GM12878 (cell line): ENCODE data around the gene OSBPL5. TPM values are rescaled to one million over a fixed set of nuclear protein-coding genes. Genes with fewer than 3 reads are reported as not detected.

Experiments
- ATAC-seq: fragments of 200-7000 bp; cut with Tn5 transposase; 3 replicates; pipeline ENCODE4 v1.9.1; 2020; ENCODE audit warnings: mild to moderate bottlenecking, moderate library complexity
- BruUV-seq: library from RNA; stranded (reverse); fragments of 400-500 nt; replicated peaks from 2 replicates; lab custom pipeline; 2021; lab: Mats Ljungman, UMichigan
- CTCF ChIA-PET: fragments of 300-600 bp; sonication (Branson Sonifier 250); formaldehyde crosslinking; extraction: SDS; loops from one replicate; lab custom pipeline; 2021; ENCODE audit warnings: inconsistent platforms; lab: Yijun Ruan, JAX
- POLR2A ChIA-PET: fragments of 350-600 bp; formaldehyde crosslinking; extraction: SDS; loops from one replicate; lab custom pipeline; 2021; ENCODE audit warnings: inconsistent platforms; lab: Charles Lee
- RAD21 ChIA-PET: fragments of 300-600 bp; sonication (Branson Sonifier 250); formaldehyde crosslinking; loops from one replicate; lab custom pipeline; 2023; ENCODE audit warnings: antibody characterized with exemption; ENCODE audit not compliant: unreplicated experiment; lab: Charles Lee
- SMC1A ChIA-PET: fragments of 300-600 bp; sonication (Branson Sonifier 250); formaldehyde crosslinking; loops from one replicate; lab custom pipeline; 2023; ENCODE audit not compliant: unreplicated experiment, uncharacterized antibody; lab: Charles Lee
- DNase-seq: peaks from one replicate; pipeline ENCODE4 v3.0.0-alpha.2; 2011; ENCODE audit warnings: low read depth, low spot score
- FAIRE-seq: peaks from 3 replicates; lab custom pipeline; 2011; peaks lifted over from hg19 to GRCh38; lab: Jason Lieb, UNC
- H2AFZ ChIP-seq: 2 replicates; pipeline ENCODE4 v1.6.0; 2011; ENCODE audit warnings: low read depth, low read length, control low read depth; ENCODE audit not compliant: control insufficient read depth
- H3K27ac ChIP-seq: 2 replicates; pipeline ENCODE4 v1.5.1; 2011; ENCODE audit warnings: control low read depth; ENCODE audit not compliant: control insufficient read depth, insufficient read depth
- H3K27me3 ChIP-seq, 2 experiments: replicated peaks in 1 of 2; 2 replicates each; pipeline versions ENCODE4 v1.6.0 to v1.6.1; 2011; ENCODE audit warnings: low read length in 1 of 2; ENCODE audit not compliant: control insufficient read depth in 2 of 2, insufficient read depth in 2 of 2
- H3K36me3 ChIP-seq, 2 experiments: 2 replicates each; pipeline ENCODE4 v1.5.1; 2011; ENCODE audit warnings: low read length in 1 of 2; ENCODE audit not compliant: control insufficient read depth in 2 of 2, insufficient read depth in 2 of 2
- H3K4me1 ChIP-seq: 2 replicates; pipeline ENCODE4 v1.6.1; 2011; ENCODE audit warnings: mild to moderate bottlenecking, low read length, moderate library complexity, mixed read lengths; ENCODE audit not compliant: control insufficient read depth, insufficient read depth
- H3K4me2 ChIP-seq: 2 replicates; pipeline ENCODE4 v1.6.0; 2011; ENCODE audit warnings: control low read depth; ENCODE audit not compliant: control insufficient read depth, insufficient read depth
- H3K4me3 ChIP-seq: fragments of 200-600 bp; sonication (generic); 2 replicates; pipeline ENCODE4 v1.5.1; 2016
- H3K79me2 ChIP-seq: 2 replicates; pipeline ENCODE4 v1.6.0; 2011; ENCODE audit warnings: low read length; ENCODE audit not compliant: control insufficient read depth, insufficient read depth
- H3K9ac ChIP-seq: 2 replicates; pipeline ENCODE4 v1.8.0; 2011; ENCODE audit warnings: low read length, control low read depth, mixed read lengths; ENCODE audit not compliant: control insufficient read depth, insufficient read depth
- H3K9me3 ChIP-seq: replicated peaks from 3 replicates; pipeline ENCODE4 v1.5.1; 2011; ENCODE audit warnings: mild to moderate bottlenecking, low read length; ENCODE audit not compliant: control insufficient read depth, insufficient read depth
- H4K20me1 ChIP-seq: 2 replicates; pipeline ENCODE4 v1.6.0; 2011; ENCODE audit not compliant: control insufficient read depth, insufficient read depth
- CREM ChIP-seq: IDR thresholded peaks from 2 replicates; pipeline ENCODE4 v1.6.1; 2014; ENCODE audit warnings: antibody characterized with exemption, low read depth
- EZH2 ChIP-seq: IDR thresholded peaks from 2 replicates; pipeline ENCODE4 v1.6.1; 2012; ENCODE audit warnings: low read depth, mild to moderate bottlenecking, control low read depth, inconsistent platforms, low read length, borderline replicate concordance; ENCODE audit not compliant: control insufficient read depth
- KDM1A ChIP-seq: fragments of 200-600 bp; sonication (generic); IDR thresholded peaks from 2 replicates; pipeline ENCODE4 v1.6.1; 2016; ENCODE audit warnings: borderline replicate concordance
- KLF5 ChIP-seq: fragments of 450-650 bp; IDR thresholded peaks from 2 replicates; pipeline ENCODE4 v1.6.1; 2014; ENCODE audit warnings: mild to moderate bottlenecking; ENCODE audit not compliant: partially characterized antibody
- NFYB ChIP-seq: IDR thresholded peaks from 2 replicates; pipeline ENCODE4 v1.6.1; 2011; ENCODE audit warnings: low read depth, mild to moderate bottlenecking, low read length, improper control_type of control experiment, moderate library complexity; ENCODE audit not compliant: insufficient read depth
- ZNF217 ChIP-seq: fragments of 450-650 bp; IDR thresholded peaks from 2 replicates; pipeline ENCODE4 v1.6.1; 2017; ENCODE audit warnings: antibody characterized with exemption, mild to moderate bottlenecking
- WGBS: methylation state at CpG from one replicate; pipeline ENCODE4 v1.1.6; 2016; ENCODE audit warnings: low lambda C conversion rate; ENCODE audit not compliant: insufficient replicate concordance, insufficient coverage; ENCODE audit errors: missing lambda C conversion rate; 5-methylcytosine and 5-hydroxymethylcytosine counted together
- in situ Hi-C: fragments of 300-500 bp; cut with MboI; formaldehyde crosslinking; loops from 9 replicates; pipeline ENCODE4 v1.14.3; 2018; ENCODE audit warnings: mixed read lengths
- intact Hi-C: fragments of 100-400 bp; cut with micrococcal nuclease; formaldehyde crosslinking; loops from one replicate; pipeline ENCODE4 v1.14.2; 2022; ENCODE audit not compliant: unreplicated experiment
- polyA plus RNA-seq, 11 experiments: library from polyadenylated mRNA; depleted of rRNA in 4 of 11; unstranded in 6 of 11; stranded (reverse) in 5 of 11; fragments of >200 nt; fragmentation: Nextera tagmentation in 4 of 11; fragmentation: Illumina TruSeq in 1 of 11; extraction: Ambion mirVana in 4 of 11; extraction: Trizol in 1 of 11; gene quantifications; 1 replicate in 1 of 11; 2 replicates in 10 of 11; pipeline versions ENCODE4 v1.2.1 to v1.2.3, GENCODE V29; 2011 to 2016; ENCODE audit warnings: inconsistent platforms in 2 of 11, missing spikeins in 2 of 11, low read depth in 1 of 11
- total RNA-seq, 4 experiments: library from RNA; depleted of rRNA in 3 of 4; stranded (reverse); fragments of >200 nt in 3 of 4; fragmentation: Illumina TruSeq in 1 of 4; extraction: Trizol in 1 of 4; gene quantifications; 2 replicates each; pipeline versions ENCODE4 v1.2.1 to v1.2.3, GENCODE V29; 2013 to 2021
- TF ChIP-seq, protein P1 (sequence below): IDR thresholded peaks from 2 replicates; pipeline ENCODE4 v1.6.1; 2011; ENCODE audit warnings: low read depth, low read length, improper control_type of control experiment, borderline replicate concordance
- TF ChIP-seq, protein P2 (sequence below): fragments of 450-650 bp; IDR thresholded peaks from 2 replicates; pipeline ENCODE4 v1.6.1; 2017; ENCODE audit warnings: borderline replicate concordance
- TF ChIP-seq, protein P3 (sequence below): fragments of 450-650 bp; IDR thresholded peaks from 2 replicates; pipeline ENCODE4 v1.6.1; 2014; ENCODE audit warnings: mild to moderate bottlenecking
- TF ChIP-seq, protein P4 (sequence below): IDR thresholded peaks from 2 replicates; pipeline ENCODE4 v1.6.1; 2012; ENCODE audit warnings: low read depth, low read length, improper control_type of control experiment

The OSBPL5 gene
- total and polyA plus RNA-seq, 10 of the 15 experiments (the other 5 are each of a cell fraction or from before 2014, with no cell fraction given), result not detected

DNA sequence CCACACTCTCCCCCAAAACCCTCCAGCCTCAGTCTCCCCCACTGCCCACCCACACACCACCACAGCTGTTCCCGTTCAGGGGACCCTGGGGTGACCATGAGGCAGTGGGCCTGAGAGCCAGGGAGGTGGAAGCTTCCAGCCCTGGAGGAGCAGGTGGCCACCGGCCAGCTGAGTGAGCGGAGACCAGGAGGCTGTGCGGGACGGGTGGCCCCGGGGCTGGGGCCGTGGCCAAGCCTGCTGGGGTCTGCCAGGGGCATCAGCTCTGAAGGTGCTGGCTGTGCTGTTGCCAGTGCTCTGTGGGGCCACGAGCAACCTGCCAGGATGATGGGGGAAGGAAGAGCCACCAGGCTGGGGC is 26.0 kb downstream of the OSBPL5 start:
- RAD21 ChIA-PET, result no interaction called here
- in situ Hi-C loops (no loop called here), intact Hi-C loops (no loop called here)
- no TSS peak for BruUV-seq
- CTCF ChIA-PET, result no interaction called here
- no peak for FAIRE-seq
- Histone ChIP-seq H3K27ac (no peak overlapping the region), H3K4me2 (no peak overlapping the region), H3K4me3 (no peak overlapping the region), H3K36me3 (no peaks in the 10 kb centered on the region), H4K20me1 (no peaks in the 10 kb centered on the region), H2AFZ (no peak overlapping the region), H3K9ac (no peak overlapping the region), H3K9me3 (no peaks in the 10 kb centered on the region), H3K4me1 (no peaks in the 10 kb centered on the region), H3K27me3 (no peaks in the 10 kb centered on the region), H3K79me2 (no peaks in the 10 kb centered on the region)
- SMC1A ChIA-PET, result no interaction called here
- TF ChIP-seq NFYB, result no peak
- TF ChIP-seq, protein P1, sequence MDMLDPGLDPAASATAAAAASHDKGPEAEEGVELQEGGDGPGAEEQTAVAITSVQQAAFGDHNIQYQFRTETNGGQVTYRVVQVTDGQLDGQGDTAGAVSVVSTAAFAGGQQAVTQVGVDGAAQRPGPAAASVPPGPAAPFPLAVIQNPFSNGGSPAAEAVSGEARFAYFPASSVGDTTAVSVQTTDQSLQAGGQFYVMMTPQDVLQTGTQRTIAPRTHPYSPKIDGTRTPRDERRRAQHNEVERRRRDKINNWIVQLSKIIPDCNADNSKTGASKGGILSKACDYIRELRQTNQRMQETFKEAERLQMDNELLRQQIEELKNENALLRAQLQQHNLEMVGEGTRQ, result no peak
- no peak for ATAC-seq
- DNase-seq, result no peak
- WGBS, result 36% methylated on average over 8 of the region's 8 CpGs
- POLR2A ChIA-PET, result no interaction called here

DNA sequence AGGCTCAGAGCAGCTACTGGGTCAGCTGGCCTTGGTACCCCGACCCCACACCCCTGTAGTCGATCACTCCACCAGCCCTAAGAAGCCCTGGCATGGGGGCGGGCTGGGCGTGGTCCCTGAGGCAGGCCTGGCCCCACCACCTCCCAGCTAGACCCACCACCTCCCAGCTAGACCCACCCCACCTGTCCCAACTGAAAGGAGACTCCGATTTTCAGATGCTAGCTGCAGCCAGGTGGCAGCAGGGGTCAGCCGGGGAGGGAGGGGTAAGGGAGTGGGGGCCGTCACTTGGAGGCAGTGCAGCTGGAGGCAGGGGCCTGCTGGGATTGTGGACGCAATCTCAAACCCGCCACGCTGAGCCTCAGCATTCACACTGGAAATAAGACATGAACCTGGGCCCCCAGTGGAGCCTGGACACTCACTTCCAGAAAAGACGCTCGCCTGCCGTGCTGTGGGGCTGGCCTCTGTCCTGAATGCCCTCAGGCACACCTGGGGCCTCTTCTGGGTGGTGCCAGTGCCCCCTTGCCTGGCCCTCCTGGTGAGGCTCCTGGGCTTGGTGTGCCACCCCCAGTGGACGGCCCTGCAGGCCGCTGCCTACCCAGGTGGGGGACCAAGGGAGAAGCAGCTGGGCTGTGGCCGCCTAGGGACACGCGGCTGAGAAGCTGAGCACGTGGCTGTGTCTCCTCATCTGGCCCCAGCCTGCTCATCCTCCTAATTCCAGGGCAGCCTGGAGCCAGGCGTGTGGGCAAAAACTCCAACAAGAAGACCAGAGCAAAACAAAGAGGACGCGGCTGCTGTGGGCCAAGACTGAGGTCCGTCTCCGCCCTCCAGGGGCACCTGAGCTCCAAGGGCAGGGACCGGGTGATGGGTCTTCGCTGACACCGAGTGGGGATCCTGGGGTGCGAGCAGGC is 26.7 kb downstream of the OSBPL5 start:
- POLR2A ChIA-PET, result no interaction called here
- Histone ChIP-seq H3K4me2 (no peak overlapping the region), H3K79me2 (no peaks in the 10 kb centered on the region), H2AFZ (no peak overlapping the region), H3K27ac (no peak overlapping the region), H4K20me1 (no peaks in the 10 kb centered on the region), H3K36me3 (no peaks in the 10 kb centered on the region), H3K9me3 (no peaks in the 10 kb centered on the region), H3K4me3 (no peak overlapping the region), H3K9ac (no peak overlapping the region), H3K27me3 (no peaks in the 10 kb centered on the region), H3K4me1 (no peaks in the 10 kb centered on the region)
- intact Hi-C loops (no loop called here), in situ Hi-C loops (no loop called here)
- FAIRE-seq (no peak), DNase-seq (no peak), ATAC-seq (no peak)
- CTCF ChIA-PET, result no interaction called here
- RAD21 ChIA-PET, result no interaction called here
- BruUV-seq, result no TSS peak
- 31% methylated on average over 24 of the region's 28 CpGs for WGBS
- SMC1A ChIA-PET, result no interaction called here
- TF ChIP-seq, protein P2, sequence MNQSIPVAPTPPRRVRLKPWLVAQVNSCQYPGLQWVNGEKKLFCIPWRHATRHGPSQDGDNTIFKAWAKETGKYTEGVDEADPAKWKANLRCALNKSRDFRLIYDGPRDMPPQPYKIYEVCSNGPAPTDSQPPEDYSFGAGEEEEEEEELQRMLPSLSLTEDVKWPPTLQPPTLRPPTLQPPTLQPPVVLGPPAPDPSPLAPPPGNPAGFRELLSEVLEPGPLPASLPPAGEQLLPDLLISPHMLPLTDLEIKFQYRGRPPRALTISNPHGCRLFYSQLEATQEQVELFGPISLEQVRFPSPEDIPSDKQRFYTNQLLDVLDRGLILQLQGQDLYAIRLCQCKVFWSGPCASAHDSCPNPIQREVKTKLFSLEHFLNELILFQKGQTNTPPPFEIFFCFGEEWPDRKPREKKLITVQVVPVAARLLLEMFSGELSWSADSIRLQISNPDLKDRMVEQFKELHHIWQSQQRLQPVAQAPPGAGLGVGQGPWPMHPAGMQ, result no peak
- TF ChIP-seq, protein P1, result no peak
- TF ChIP-seq EZH2 (no peak), KDM1A (no peak), KLF5 (no peak), ZNF217 (no peak), CREM (no peak)
- TF ChIP-seq, protein P3, sequence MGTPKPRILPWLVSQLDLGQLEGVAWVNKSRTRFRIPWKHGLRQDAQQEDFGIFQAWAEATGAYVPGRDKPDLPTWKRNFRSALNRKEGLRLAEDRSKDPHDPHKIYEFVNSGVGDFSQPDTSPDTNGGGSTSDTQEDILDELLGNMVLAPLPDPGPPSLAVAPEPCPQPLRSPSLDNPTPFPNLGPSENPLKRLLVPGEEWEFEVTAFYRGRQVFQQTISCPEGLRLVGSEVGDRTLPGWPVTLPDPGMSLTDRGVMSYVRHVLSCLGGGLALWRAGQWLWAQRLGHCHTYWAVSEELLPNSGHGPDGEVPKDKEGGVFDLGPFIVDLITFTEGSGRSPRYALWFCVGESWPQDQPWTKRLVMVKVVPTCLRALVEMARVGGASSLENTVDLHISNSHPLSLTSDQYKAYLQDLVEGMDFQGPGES, result no peak
- TF ChIP-seq, protein P4, sequence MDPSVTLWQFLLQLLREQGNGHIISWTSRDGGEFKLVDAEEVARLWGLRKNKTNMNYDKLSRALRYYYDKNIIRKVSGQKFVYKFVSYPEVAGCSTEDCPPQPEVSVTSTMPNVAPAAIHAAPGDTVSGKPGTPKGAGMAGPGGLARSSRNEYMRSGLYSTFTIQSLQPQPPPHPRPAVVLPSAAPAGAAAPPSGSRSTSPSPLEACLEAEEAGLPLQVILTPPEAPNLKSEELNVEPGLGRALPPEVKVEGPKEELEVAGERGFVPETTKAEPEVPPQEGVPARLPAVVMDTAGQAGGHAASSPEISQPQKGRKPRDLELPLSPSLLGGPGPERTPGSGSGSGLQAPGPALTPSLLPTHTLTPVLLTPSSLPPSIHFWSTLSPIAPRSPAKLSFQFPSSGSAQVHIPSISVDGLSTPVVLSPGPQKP, result no peak
